Liver (tissue), 9 donors: ENCODE data around the gene SYT5. TPM values are rescaled to one million over a fixed set of nuclear protein-coding genes. Genes with fewer than 3 reads are reported as not detected.

Experiments used
- DNase-seq: peaks from one replicate; pipeline ENCODE4 v3.0.0-alpha.2; 2017; ENCODE audit warnings: low spot score
- H3K27ac ChIP-seq, 2 donors: one replicate each; pipeline ENCODE4 v1.7.0; 2013; ENCODE audit warnings: inconsistent platforms in 2 of 2, low read length in 2 of 2, control low read depth in 1 of 2, low read depth in 1 of 2, mild to moderate bottlenecking in 1 of 2
- H3K27me3 ChIP-seq, 4 donors: one replicate each; pipeline versions ENCODE4 v1.6.1 to v1.7.0; 2013; ENCODE audit warnings: low read length in 3 of 4, inconsistent platforms in 1 of 4, mild to moderate bottlenecking in 1 of 4, moderate library complexity in 1 of 4; ENCODE audit not compliant: control insufficient read depth in 4 of 4, insufficient read depth in 4 of 4
- H3K36me3 ChIP-seq, 4 donors: one replicate each; pipeline versions ENCODE4 v1.6.1 to v1.7.0; 2013; ENCODE audit warnings: low read length in 3 of 4, mild to moderate bottlenecking in 3 of 4, low read depth in 1 of 4, moderate library complexity in 1 of 4; ENCODE audit not compliant: control insufficient read depth in 4 of 4, insufficient read depth in 3 of 4
- H3K4me1 ChIP-seq, 4 donors: one replicate each; pipeline versions ENCODE4 v1.6.1 to v1.7.0; 2013; ENCODE audit warnings: low read length in 3 of 4, mild to moderate bottlenecking in 3 of 4, moderate library complexity in 1 of 4; ENCODE audit not compliant: control insufficient read depth in 4 of 4, insufficient read depth in 4 of 4
- H3K4me3 ChIP-seq, 3 donors: one replicate each; pipeline versions ENCODE4 v1.6.1 to v1.7.0; 2013; ENCODE audit warnings: low read length in 3 of 3, control low read depth in 1 of 3, low read depth in 1 of 3, mild to moderate bottlenecking in 1 of 3
- H3K9ac ChIP-seq, 2 donors: one replicate each; pipeline ENCODE4 v1.7.0; 2013; ENCODE audit warnings: low read length in 2 of 2, mild to moderate bottlenecking in 2 of 2, moderate library complexity in 2 of 2, control low read depth in 1 of 2, low read depth in 1 of 2
- H3K9me3 ChIP-seq, 4 donors: one replicate each; pipeline versions ENCODE4 v1.6.1 to v1.7.0; 2013; ENCODE audit warnings: low read length in 3 of 4; ENCODE audit not compliant: control insufficient read depth in 4 of 4
- ATF3 ChIP-seq: IDR thresholded peaks from 2 replicates; pipeline ENCODE4 v1.6.1; 2016; ENCODE audit warnings: antibody characterized with exemption
- CTCF ChIP-seq: fragments of 150-350 bp; IDR thresholded peaks from 2 replicates; pipeline ENCODE4 v1.5.1; 2017; ENCODE audit warnings: improper control_type of control experiment, low read depth, low read length; ENCODE audit not compliant: missing input control
- EGR1 ChIP-seq, 2 donors: IDR thresholded peaks; 2 replicates each; pipeline ENCODE4 v1.6.1; 2016 to 2018; ENCODE audit warnings: antibody characterized with exemption in 2 of 2, low read depth in 2 of 2
- FOXA1 ChIP-seq: IDR thresholded peaks from 2 replicates; pipeline ENCODE4 v1.6.1; 2016; ENCODE audit warnings: antibody characterized with exemption
- FOXA2 ChIP-seq: IDR thresholded peaks from 2 replicates; pipeline ENCODE4 v1.6.1; 2016; ENCODE audit warnings: antibody characterized with exemption
- GABPA ChIP-seq, 2 donors: IDR thresholded peaks in 1 of 2; conservative IDR thresholded peaks in 1 of 2; 2 replicates each; pipeline ENCODE4 v1.6.1; 2016; ENCODE audit warnings: antibody characterized with exemption in 2 of 2, mild to moderate bottlenecking in 1 of 2, moderate library complexity in 1 of 2
- HNF4A ChIP-seq, 2 donors: conservative IDR thresholded peaks; 2 replicates each; pipeline ENCODE4 v1.6.1; 2016; ENCODE audit warnings: antibody characterized with exemption in 2 of 2, mild to moderate bottlenecking in 2 of 2
- HNF4G ChIP-seq: IDR thresholded peaks from 2 replicates; pipeline ENCODE4 v1.6.1; 2016; ENCODE audit warnings: antibody characterized with exemption
- JUND ChIP-seq, 2 donors: IDR thresholded peaks; 2 replicates each; pipeline ENCODE4 v1.6.1; 2016; ENCODE audit warnings: antibody characterized with exemption in 2 of 2
- MAX ChIP-seq: IDR thresholded peaks from 2 replicates; pipeline ENCODE4 v1.6.1; 2016; ENCODE audit warnings: antibody characterized with exemption
- NR2F2 ChIP-seq: IDR thresholded peaks from 2 replicates; pipeline ENCODE4 v1.6.1; 2016; ENCODE audit warnings: antibody characterized with exemption
- RAD21 ChIP-seq, 2 donors: IDR thresholded peaks; 2 replicates each; pipeline ENCODE4 v1.6.1; 2016; ENCODE audit warnings: antibody characterized with exemption in 2 of 2, mild to moderate bottlenecking in 2 of 2
- REST ChIP-seq: IDR thresholded peaks from 2 replicates; pipeline ENCODE4 v1.6.1; 2016; ENCODE audit warnings: antibody characterized with exemption, mild to moderate bottlenecking
- RXRA ChIP-seq, 2 donors: IDR thresholded peaks; 2 replicates each; pipeline ENCODE4 v1.6.1; 2017 to 2018; ENCODE audit warnings: antibody characterized with exemption in 2 of 2, mild to moderate bottlenecking in 1 of 2
- SP1 ChIP-seq: IDR thresholded peaks from 2 replicates; pipeline ENCODE4 v1.6.1; 2018; ENCODE audit warnings: antibody characterized with exemption, mild to moderate bottlenecking
- TAF1 ChIP-seq: conservative IDR thresholded peaks from 2 replicates; pipeline ENCODE4 v1.6.1; 2016; ENCODE audit warnings: antibody characterized with exemption, mild to moderate bottlenecking
- YY1 ChIP-seq: IDR thresholded peaks from 2 replicates; pipeline ENCODE4 v1.6.1; 2016; ENCODE audit warnings: antibody characterized with exemption, mild to moderate bottlenecking
- ZBTB33 ChIP-seq: IDR thresholded peaks from 2 replicates; pipeline ENCODE4 v1.6.1; 2016; ENCODE audit warnings: antibody characterized with exemption
- WGBS: extraction: QIAGEN DNeasy Blood & Tissue Kit; methylation state at CpG from one replicate; pipeline ENCODE4 v1.1.7; 2013; 5-methylcytosine and 5-hydroxymethylcytosine counted together
- polyA plus RNA-seq, 2 donors: library from polyadenylated mRNA; stranded (reverse) in 1 of 2; unstranded in 1 of 2; fragments of 200-250 nt in 1 of 2; fragments of >200 nt in 1 of 2; fragmentation: Nextera tagmentation in 1 of 2; extraction: Ambion mirVana in 1 of 2; gene quantifications; one replicate each; pipeline versions ENCODE4 v1.2.1 to v1.2.3, GENCODE V29; 2013 to 2015
- total RNA-seq, 2 donors: library from RNA; depleted of rRNA; stranded (reverse); fragments of >200 nt; gene quantifications; one replicate each; pipeline ENCODE4 v1.2.3, GENCODE V29; 2014
- donor health status: healthy.
- donor health status: healthy.
- donor health status: healthy.
- donor health status: healthy.
- donor health status: healthy.

The SYT5 gene
- total and polyA plus RNA-seq, 4 donors = under 0.01 TPM; not detected in 3

GRCh38 chr19:55226273-55226672 lies 46.2 kb upstream of the SYT5 start:
- Histone ChIP-seq H3K27ac (no peak overlapping the region), H3K4me1 (peaks cover 5 to 29% (median 23%) of the 10 kb centered on the region in 4 donors), H3K9ac (no peak overlapping the region), H3K4me3 (no peak overlapping the region), H3K36me3 (peaks cover 3 to 11% (median 6%) of the 10 kb centered on the region in 4 donors), H3K9me3 (no peaks in the 10 kb centered on the region), H3K27me3 (no peaks in the 10 kb centered on the region)
- TF ChIP-seq HNF4G (no peak), ZBTB33 (no peak), FOXA1 (no peak), RXRA (IDR thresholded peaks at IDR 0.05) (no peak), FOXA2 (no peak), TAF1 (no peak), ATF3 (no peak), GABPA (IDR thresholded peaks at IDR 0.05 in 1 of 2, conservative IDR thresholded peaks at IDR 0.05 in 1 of 2) (no peak), YY1 (no peak), MAX (no peak), HNF4A (conservative IDR thresholded peaks at IDR 0.05) (no peak), JUND (IDR thresholded peaks at IDR 0.05) (no peak), RAD21 (IDR thresholded peaks at IDR 0.05) (no peak), NR2F2 (no peak), EGR1 (IDR thresholded peaks at IDR 0.05; ENCODE audit: low read depth in 2 of 2) (no peak), SP1 (no peak), CTCF (no peak), REST (no peak)
- WGBS = 85% methylated on average over 9 of the region's 9 CpGs
- no peak for DNase-seq
